Neural progenitor cell (in vitro differentiated cells): ENCODE data around the gene MFAP5. TPM values are rescaled to one million over a fixed set of nuclear protein-coding genes. Genes with fewer than 3 reads are reported as not detected.

Experiments used
- DNase-seq: peaks from one replicate; pipeline ENCODE4 v3.0.0-alpha.2; 2016; ENCODE audit warnings: low spot score
- H2AFZ ChIP-seq: fragments of 200-600 bp; sonication (generic); replicated peaks from 2 replicates; pipeline ENCODE4 v1.6.1; 2016; ENCODE audit warnings: antibody characterized with exemption
- H3F3A ChIP-seq: fragments of 200-600 bp; sonication (generic); 2 replicates; pipeline ENCODE4 v1.6.1; 2016; ENCODE audit warnings: antibody characterized with exemption, low read depth
- H3K27ac ChIP-seq: fragments of 200-600 bp; sonication (generic); 2 replicates; pipeline ENCODE4 v1.5.1; 2016; ENCODE audit warnings: mild to moderate bottlenecking
- H3K27me3 ChIP-seq: fragments of 200-600 bp; sonication (generic); 2 replicates; pipeline ENCODE4 v1.6.1; 2016; ENCODE audit warnings: mild to moderate bottlenecking, moderate library complexity
- H3K36me3 ChIP-seq: fragments of 200-600 bp; sonication (generic); 2 replicates; pipeline ENCODE4 v1.5.1; 2016
- H3K4me1 ChIP-seq: fragments of 200-600 bp; sonication (generic); 2 replicates; pipeline ENCODE4 v1.6.1; 2016; ENCODE audit warnings: mixed run types
- H3K4me2 ChIP-seq: fragments of 200-600 bp; sonication (generic); 2 replicates; pipeline ENCODE4 v1.6.1; 2016
- H3K4me3 ChIP-seq: fragments of 200-600 bp; sonication (generic); 2 replicates; pipeline ENCODE4 v1.5.1; 2016
- H3K79me2 ChIP-seq: fragments of 200-600 bp; sonication (generic); 2 replicates; pipeline ENCODE4 v1.6.1; 2016; ENCODE audit warnings: low read depth
- H3K9ac ChIP-seq: fragments of 200-600 bp; sonication (generic); 2 replicates; pipeline ENCODE4 v1.6.1; 2016
- H3K9me3 ChIP-seq: fragments of 200-600 bp; sonication (generic); 2 replicates; pipeline ENCODE4 v1.5.1; 2016; ENCODE audit warnings: low read depth
- H4K20me1 ChIP-seq: fragments of 200-600 bp; sonication (generic); 2 replicates; pipeline ENCODE4 v1.6.1; 2016; ENCODE audit warnings: low read depth
- H3K27ac Mint-ChIP-seq: 3 replicates; pipeline ENCODE4 v1.8.0; 2021; ENCODE audit warnings: mixed read lengths
- H3K27me3 Mint-ChIP-seq: 2 replicates; pipeline ENCODE4 v1.8.0; 2022; ENCODE audit warnings: low read depth, mild to moderate bottlenecking, inconsistent platforms, moderate library complexity, mixed read lengths; ENCODE audit not compliant: insufficient read depth
- H3K36me3 Mint-ChIP-seq: 3 replicates; pipeline ENCODE4 v1.8.0; 2021; ENCODE audit warnings: mixed read lengths
- H3K4me1 Mint-ChIP-seq: 3 replicates; pipeline ENCODE4 v1.8.0; 2021; ENCODE audit warnings: mixed read lengths
- H3K4me3 Mint-ChIP-seq: 3 replicates; pipeline ENCODE4 v1.8.0; 2021; ENCODE audit warnings: mild to moderate bottlenecking, moderate library complexity, mixed read lengths
- H3K9me3 Mint-ChIP-seq: 3 replicates; pipeline ENCODE4 v1.8.0; 2020; ENCODE audit warnings: mixed read lengths
- CTCF ChIP-seq: fragments of 200-600 bp; sonication (generic); IDR thresholded peaks from 2 replicates; pipeline ENCODE4 v1.5.1; 2017; ENCODE audit warnings: antibody characterized with exemption, mild to moderate bottlenecking
- EZH2 ChIP-seq: fragments of 200-600 bp; sonication (generic); IDR thresholded peaks from 2 replicates; pipeline ENCODE4 v1.6.1; 2017; ENCODE audit warnings: antibody characterized with exemption, mild to moderate bottlenecking, moderate library complexity
- EZH2phosphoT487 ChIP-seq: fragments of 200-600 bp; sonication (generic); IDR thresholded peaks from 2 replicates; pipeline ENCODE4 v1.6.1; 2017; ENCODE audit warnings: antibody characterized with exemption
- total RNA-seq: library from RNA; depleted of rRNA; stranded (reverse); fragments of >200 nt; gene quantifications from 2 replicates; pipeline ENCODE4 v1.2.3, GENCODE V29; 2015; ENCODE audit warnings: low replicate concordance

Gene MFAP5
- total RNA-seq, 1 donor from 2014 or later, result not detected

- Histone ChIP-seq H3K9ac (no peak overlapping the region), H3F3A (peaks cover 10% of the 10 kb centered on the region), H3K9me3 (no peaks in the 10 kb centered on the region), H3K79me2 (no peaks in the 10 kb centered on the region), H3K27ac (no peak overlapping the region), H2AFZ (peak overlapping the region; percentile 69), H3K4me3 (no peak overlapping the region), H3K4me2 (no peak overlapping the region), H4K20me1 (no peaks in the 10 kb centered on the region), H3K36me3 (no peaks in the 10 kb centered on the region), H3K27me3 (no peaks in the 10 kb centered on the region), H3K4me1 (peaks cover 12% of the 10 kb centered on the region)
- no peak overlapping the region for H3K4me3 Mint-ChIP-seq
- no peaks in the 10 kb centered on the region for H3K9me3 Mint-ChIP-seq
- H3K36me3 Mint-ChIP-seq, result no peaks in the 10 kb centered on the region
- H3K27me3 Mint-ChIP-seq, result no peaks in the 10 kb centered on the region
- peaks cover 8% of the 10 kb centered on the region for H3K4me1 Mint-ChIP-seq
- DNase-seq, result peak; percentile 34
- TF ChIP-seq CTCF (no peak), EZH2 (no peak), EZH2phosphoT487 (no peak)
- H3K27ac Mint-ChIP-seq, result peak overlapping the region; percentile 74
Observed at GRCh38 chr12:8658346-8658745, 4.3 kb downstream of the MFAP5 start.

- Histone ChIP-seq H3K4me1 (no peaks in the 10 kb centered on the region), H3K4me3 (no peak overlapping the region), H3K27ac (no peak overlapping the region), H3K79me2 (no peaks in the 10 kb centered on the region), H4K20me1 (no peaks in the 10 kb centered on the region), H3K9ac (no peak overlapping the region), H3K4me2 (no peak overlapping the region), H3K9me3 (no peaks in the 10 kb centered on the region), H2AFZ (peak overlapping the region; percentile 20), H3K27me3 (no peaks in the 10 kb centered on the region), H3F3A (peaks cover 10% of the 10 kb centered on the region), H3K36me3 (no peaks in the 10 kb centered on the region)
- no peaks in the 10 kb centered on the region for H3K9me3 Mint-ChIP-seq
- no peaks in the 10 kb centered on the region for H3K36me3 Mint-ChIP-seq
- H3K27me3 Mint-ChIP-seq, result peaks cover 3% of the 10 kb centered on the region
- no peak overlapping the region for H3K27ac Mint-ChIP-seq
- TF ChIP-seq EZH2phosphoT487 (no peak), EZH2 (no peak), CTCF (no peak)
- no peak overlapping the region for H3K4me3 Mint-ChIP-seq
- DNase-seq, result no peak
- peaks cover 3% of the 10 kb centered on the region for H3K4me1 Mint-ChIP-seq
Observed at GRCh38 chr12:8655421-8655820, 7.2 kb downstream of the MFAP5 start.

GRCh38 chr12:8648576-8649205 is 13.9 kb downstream of the MFAP5 start:
- H3K9me3 ChIP-seq, result no peaks in the 10 kb centered on the region
- no peaks in the 10 kb centered on the region for H3K27me3 ChIP-seq
- H3K4me3 ChIP-seq, result no peak overlapping the region
- H3F3A ChIP-seq, result no peaks in the 10 kb centered on the region
- H3K27ac ChIP-seq, result no peak overlapping the region
- Mint-ChIP-seq H3K4me3 (no peak overlapping the region), H3K4me1 (no peaks in the 10 kb centered on the region), H3K27me3 (peaks cover 3% of the 10 kb centered on the region), H3K9me3 (no peaks in the 10 kb centered on the region), H3K27ac (no peak overlapping the region), H3K36me3 (no peaks in the 10 kb centered on the region)
- H3K4me2 ChIP-seq, result no peak overlapping the region
- TF ChIP-seq EZH2 (no peak), EZH2phosphoT487 (no peak), CTCF (no peak)
- no peaks in the 10 kb centered on the region for H3K4me1 ChIP-seq
- no peak overlapping the region for H3K9ac ChIP-seq
- no peaks in the 10 kb centered on the region for H3K79me2 ChIP-seq
- no peaks in the 10 kb centered on the region for H4K20me1 ChIP-seq
- DNase-seq, result no peak
- H2AFZ ChIP-seq, result no peak overlapping the region
- no peaks in the 10 kb centered on the region for H3K36me3 ChIP-seq
